HAP-1 (cell line): ENCODE data around the gene TMEM125.

Experiments used
- DNase-seq, 2 experiments: peaks; one replicate each; pipeline ENCODE4 v3.0.0-alpha.2; 2016 to 2020; ENCODE audit warnings: low spot score in 2 of 2
- H3K27me3 ChIP-seq: fragments of 250-450 bp; sonication (Bioruptor Pico); 2 replicates; pipeline ENCODE4 v1.5.1; 2020; ENCODE audit warnings: low read depth, mild to moderate bottlenecking, moderate library complexity
- H3K36me3 ChIP-seq: fragments of 250-450 bp; sonication (Bioruptor Pico); replicated peaks from 2 replicates; pipeline ENCODE4 v1.5.1; 2020; ENCODE audit warnings: mild to moderate bottlenecking
- H3K4me1 ChIP-seq: fragments of 250-450 bp; sonication (Bioruptor Pico); 2 replicates; pipeline ENCODE4 v1.5.1; 2020; ENCODE audit warnings: mild to moderate bottlenecking
- H3K4me3 ChIP-seq: fragments of 250-450 bp; sonication (Bioruptor Pico); 2 replicates; pipeline ENCODE4 v1.5.1; 2020; ENCODE audit warnings: mild to moderate bottlenecking, moderate library complexity
- H3K9me3 ChIP-seq: fragments of 250-450 bp; sonication (Bioruptor Pico); 2 replicates; pipeline ENCODE4 v1.5.1; 2020; ENCODE audit warnings: mild to moderate bottlenecking, moderate library complexity
- in situ Hi-C: fragments of 300-500 bp; cut with MboI; formaldehyde crosslinking; loops from 3 replicates; pipeline ENCODE4 v1.14.3; 2020; ENCODE audit warnings: low sequenced_read_pairs, inconsistent platforms, mixed read lengths

TMEM125 gene

GRCh38 chr1:43321331-43321891, 51.6 kb downstream of the TMEM125 start:
- Histone ChIP-seq H3K4me1 (no peaks in the 10 kb centered on the region), H3K27me3 (no peaks in the 10 kb centered on the region), H3K36me3 (no peaks in the 10 kb centered on the region), H3K9me3 (peaks cover 3% of the 10 kb centered on the region; the same call in 1 of the 2 replicates), H3K4me3 (no peak overlapping the region)
- no peak for DNase-seq
- in situ Hi-C loops: no loop called here

DNA sequence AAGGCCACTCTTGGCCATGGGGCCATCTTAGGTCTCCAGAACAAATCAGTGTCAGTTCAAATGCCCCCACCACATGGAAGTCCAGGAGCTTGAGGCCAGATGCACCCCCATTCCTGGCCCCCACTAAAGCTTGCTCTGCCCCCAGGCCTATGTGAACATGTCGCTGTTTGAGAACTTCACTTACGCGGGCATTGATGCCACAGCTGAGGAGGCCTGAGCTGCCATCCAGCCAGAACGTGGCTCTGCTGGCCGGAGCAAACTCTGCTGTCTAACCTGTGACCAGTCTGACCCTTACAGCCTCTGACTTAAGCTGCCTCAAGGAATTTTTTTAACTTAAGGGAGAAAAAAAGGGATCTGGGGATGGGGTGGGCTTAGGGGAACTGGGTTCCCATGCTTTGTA, 52.7 kb downstream of the TMEM125 start:
- H3K36me3 ChIP-seq: no peaks in the 10 kb centered on the region
- H3K4me1 ChIP-seq: no peaks in the 10 kb centered on the region
- no peak for DNase-seq
- no peak overlapping the region for H3K4me3 ChIP-seq
- no peaks in the 10 kb centered on the region for H3K27me3 ChIP-seq
- in situ Hi-C loops: no loop called here
- peaks cover 3% of the 10 kb centered on the region; the same call in 1 of the 2 replicates for H3K9me3 ChIP-seq
